Measurements from ENCODE around the gene ITGB3.

ITGB3 gene

GRCh38 chr17:47338026-47338425, 84.4 kb downstream of the ITGB3 start:
- DNase-seq (ENCODE audit: low read depth) = no peak

DNA sequence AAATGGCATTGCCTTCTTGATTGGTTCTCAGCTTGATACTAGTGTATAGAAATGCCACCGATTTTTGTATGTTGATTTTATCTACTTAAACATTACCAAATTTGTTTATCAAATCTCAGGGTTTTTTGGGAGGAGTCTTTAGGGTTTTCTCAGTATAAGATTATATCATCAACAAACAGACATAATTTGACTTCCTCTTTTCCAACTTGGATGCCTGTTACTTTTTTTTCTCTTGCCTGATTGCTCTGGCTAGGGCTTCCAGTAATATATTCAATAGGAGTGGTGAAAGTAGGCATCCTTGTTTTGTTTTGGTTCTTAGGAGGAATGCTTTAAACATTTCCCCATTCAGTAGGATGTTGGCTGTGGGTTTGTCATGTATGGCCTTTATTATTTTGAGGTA, 99.2 kb downstream of the ITGB3 start:
- DNase-seq (ENCODE audit: low read depth) = no peak

DNA sequence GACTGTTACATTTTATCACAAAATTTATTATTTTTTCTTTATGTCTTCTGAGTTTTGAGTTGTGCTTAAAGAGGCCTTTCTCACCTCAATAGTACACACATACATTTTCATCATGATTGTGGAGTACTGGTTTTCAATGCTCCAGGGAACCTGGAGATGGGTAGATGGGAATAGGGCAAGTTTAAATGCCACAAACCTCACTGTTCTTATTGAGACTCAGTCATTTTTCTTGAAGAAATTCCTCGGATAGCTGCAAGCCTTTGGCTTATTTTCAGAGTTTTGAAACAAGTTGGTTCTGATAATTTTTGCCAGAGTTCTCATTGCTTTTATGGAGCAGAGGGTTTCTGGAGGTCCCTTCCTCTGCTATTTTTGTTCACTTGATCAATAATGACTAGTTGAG, 105.0 kb downstream of the ITGB3 start:
- DNase-seq (ENCODE audit: low read depth) = no peak

All from stromal cell of bone marrow (primary cell).